Neural cell (in vitro differentiated cells): ENCODE measurements around the gene B4GALT1.

Experiments
- CTCF ChIP-seq: fragments of 450-650 bp; IDR thresholded peaks from 2 replicates; pipeline ENCODE4 v1.5.1; 2014; ENCODE audit warnings: antibody characterized with exemption, mild to moderate bottlenecking, moderate library complexity; ENCODE audit not compliant: poor library complexity, severe bottlenecking
- EP300 ChIP-seq: fragments of 450-650 bp; conservative IDR thresholded peaks from 2 replicates; pipeline ENCODE4 v1.6.1; 2014; ENCODE audit warnings: antibody characterized with exemption, mild to moderate bottlenecking, moderate library complexity; ENCODE audit not compliant: poor library complexity, severe bottlenecking
- EZH2 ChIP-seq: fragments of 200-600, 300-800 bp; shearing (Covaris generic), sonication (generic); IDR thresholded peaks from 2 replicates; pipeline ENCODE4 v1.6.1; 2014; ENCODE audit warnings: antibody characterized with exemption, low read length, borderline replicate concordance, mild to moderate bottlenecking; ENCODE audit not compliant: insufficient read depth, poor library complexity, severe bottlenecking
- POLR2AphosphoS5 ChIP-seq: IDR thresholded peaks from 2 replicates; pipeline ENCODE4 v1.6.1; 2012
- REST ChIP-seq: IDR thresholded peaks from 2 replicates; pipeline ENCODE4 v1.6.1; 2012; ENCODE audit warnings: borderline replicate concordance
- SMC3 ChIP-seq: fragments of 450-650 bp; conservative IDR thresholded peaks from 2 replicates; pipeline ENCODE4 v1.6.1; 2014; ENCODE audit warnings: antibody characterized with exemption, mild to moderate bottlenecking, moderate library complexity; ENCODE audit not compliant: poor library complexity

- TF ChIP-seq EZH2 (no peak), POLR2AphosphoS5 (no peak), CTCF (no peak), SMC3 (no peak), EP300 (no peak), REST (no peak)
These were observed 53.2 kb downstream of the B4GALT1 start for GRCh38 chr9:33113799-33114547.
